SK-N-SH (cell line): ENCODE results near the gene AGRN. TPM values are rescaled to one million over a fixed set of nuclear protein-coding genes. Genes with fewer than 3 reads are reported as not detected.

Experiments used
- CTCF ChIA-PET: fragments of 300-600, 350-600 bp; formaldehyde crosslinking; extraction: SDS; loops from one replicate; lab custom pipeline; 2021; lab: Yijun Ruan, JAX
- POLR2A ChIA-PET: fragments of 350-600 bp; sonication (Branson Sonifier 250); formaldehyde crosslinking; extraction: SDS; loops from one replicate; lab custom pipeline; 2020; ENCODE audit warnings: antibody characterized with exemption, inconsistent platforms; lab: Yijun Ruan, JAX
- DNase-seq: peaks from one replicate; pipeline ENCODE4 v3.0.0; 2012
- H2AFZ ChIP-seq: fragments of 200-600 bp; sonication (generic); 2 replicates; pipeline ENCODE4 v1.8.1; 2016; ENCODE audit warnings: antibody characterized with exemption, mild to moderate bottlenecking, low read depth
- H3F3A ChIP-seq: fragments of 200-600 bp; sonication (generic); replicated peaks from 2 replicates; pipeline ENCODE3; 2016; ENCODE audit warnings: antibody characterized with exemption, mild to moderate bottlenecking; ENCODE audit not compliant: insufficient read depth
- H3K27ac ChIP-seq, 2 experiments: fragments of 200-500 bp in 1 of 2; fragments of 200-600 bp in 1 of 2; sonication (Bioruptor generic) in 1 of 2; sonication (generic), shearing (Covaris generic) in 1 of 2; 2 replicates each; pipeline versions ENCODE4 v1.5.1 to v1.6.1; 2014 to 2016; ENCODE audit warnings: low read depth in 2 of 2, inconsistent platforms in 1 of 2, low read length in 1 of 2, mild to moderate bottlenecking in 1 of 2, mixed read lengths in 1 of 2
- H3K27me3 ChIP-seq: fragments of 200-600 bp; sonication (generic), shearing (Covaris generic); 2 replicates; pipeline ENCODE4 v1.6.1; 2016; ENCODE audit warnings: mixed run types; ENCODE audit not compliant: insufficient read depth
- H3K36me3 ChIP-seq, 2 experiments: fragments of 200-500 bp in 1 of 2; fragments of 200-600 bp in 1 of 2; sonication (Bioruptor generic) in 1 of 2; sonication (generic) in 1 of 2; replicated peaks in 1 of 2; 2 replicates each; pipeline versions ENCODE3 to v1.5.1; 2014 to 2016; ENCODE audit warnings: low read length in 1 of 2, mild to moderate bottlenecking in 1 of 2; ENCODE audit not compliant: insufficient read depth in 2 of 2, control insufficient read depth in 1 of 2
- H3K4me1 ChIP-seq, 2 experiments: fragments of 200-500 bp in 1 of 2; fragments of 200-600 bp in 1 of 2; sonication (Bioruptor generic) in 1 of 2; sonication (generic), shearing (Covaris generic) in 1 of 2; 2 replicates each; pipeline versions ENCODE4 v1.5.1 to v1.6.1; 2014 to 2016; ENCODE audit warnings: low read depth in 1 of 2, low read length in 1 of 2, mixed run types in 1 of 2; ENCODE audit not compliant: insufficient read depth in 2 of 2, control insufficient read depth in 1 of 2
- H3K4me2 ChIP-seq: fragments of 200-600 bp; sonication (generic), shearing (Covaris generic); 2 replicates; pipeline ENCODE4 v1.6.1; 2017; ENCODE audit warnings: mixed run types
- H3K4me3 ChIP-seq, 2 experiments: fragments of 200-500 bp in 1 of 2; fragments of 200-600 bp in 1 of 2; sonication (Bioruptor generic) in 1 of 2; sonication (generic), shearing (Covaris generic) in 1 of 2; 2 replicates each; pipeline versions ENCODE4 v1.5.1 to v1.8.1; 2014 to 2016; ENCODE audit warnings: low read depth in 2 of 2, inconsistent platforms in 1 of 2, low read length in 1 of 2, mild to moderate bottlenecking in 1 of 2, mixed read lengths in 1 of 2, moderate library complexity in 1 of 2
- H3K79me2 ChIP-seq: fragments of 200-600 bp; sonication (generic); 2 replicates; pipeline ENCODE4 v1.8.1; 2017; ENCODE audit warnings: mild to moderate bottlenecking; ENCODE audit not compliant: insufficient read depth
- H3K9ac ChIP-seq: fragments of 200-600 bp; sonication (generic); 2 replicates; pipeline ENCODE4 v1.6.1; 2017; ENCODE audit warnings: mixed run types
- H3K9me2 ChIP-seq: fragments of 200-600 bp; sonication (generic); 2 replicates; pipeline ENCODE4 v1.6.1; 2017; ENCODE audit warnings: mixed run types
- H3K9me3 ChIP-seq: fragments of 200-600 bp; sonication (generic); 2 replicates; pipeline ENCODE4 v1.6.1; 2017; ENCODE audit warnings: mixed run types, mild to moderate bottlenecking, moderate library complexity
- H4K20me1 ChIP-seq: fragments of 200-600 bp; sonication (generic); 2 replicates; pipeline ENCODE4 v1.6.1; 2017; ENCODE audit warnings: mild to moderate bottlenecking, mixed run types; ENCODE audit not compliant: insufficient read depth
- CHD2 ChIP-seq: fragments of 150-350 bp; IDR thresholded peaks from 2 replicates; pipeline ENCODE4 v1.6.1; 2018; ENCODE audit warnings: low read length; ENCODE audit not compliant: partially characterized antibody
- CTCF ChIP-seq: fragments of 200-600 bp; sonication (generic); IDR thresholded peaks from 2 replicates; pipeline ENCODE4 v1.6.1; 2017; ENCODE audit warnings: antibody characterized with exemption, mild to moderate bottlenecking, moderate library complexity
- EP300 ChIP-seq, 2 experiments: IDR thresholded peaks; 2 replicates each; pipeline versions ENCODE4 v1.4.0 to v1.6.1; 2012; ENCODE audit warnings: borderline replicate concordance in 1 of 2, low read depth in 1 of 2, low read length in 1 of 2
- EZH2phosphoT487 ChIP-seq: fragments of 200-600 bp; sonication (generic); IDR thresholded peaks from 2 replicates; pipeline ENCODE4 v1.6.1; 2017; ENCODE audit warnings: low read depth, mixed run types, mild to moderate bottlenecking, antibody characterized with exemption, moderate library complexity, borderline replicate concordance
- NFIC ChIP-seq: IDR thresholded peaks from 2 replicates; pipeline ENCODE4 v1.4.0; 2012; ENCODE audit warnings: borderline replicate concordance
- NRF1 ChIP-seq: IDR thresholded peaks from 2 replicates; pipeline ENCODE4 v1.6.1; 2012; ENCODE audit warnings: low read depth, mild to moderate bottlenecking, low read length
- RAD21 ChIP-seq: IDR thresholded peaks from 2 replicates; pipeline ENCODE4 v1.6.1; 2012; ENCODE audit warnings: mild to moderate bottlenecking, low read length
- RCOR1 ChIP-seq: fragments of 150-350 bp; IDR thresholded peaks from 2 replicates; pipeline ENCODE4 v1.6.1; 2017; ENCODE audit warnings: antibody characterized with exemption, low read length
- RXRA ChIP-seq: IDR thresholded peaks from 2 replicates; pipeline ENCODE4 v1.4.0; 2012; ENCODE audit warnings: low read depth, mild to moderate bottlenecking, borderline replicate concordance
- TAF1 ChIP-seq: IDR thresholded peaks from 2 replicates; pipeline ENCODE4 v1.6.1; 2012; ENCODE audit warnings: low read depth, mild to moderate bottlenecking, low read length, moderate library complexity, borderline replicate concordance
- YY1 ChIP-seq: IDR thresholded peaks from 2 replicates; pipeline ENCODE4 v1.4.0; 2012; ENCODE audit warnings: low read depth, mild to moderate bottlenecking
- ZBTB33 ChIP-seq: IDR thresholded peaks from 2 replicates; pipeline ENCODE4 v1.4.0; 2012; ENCODE audit warnings: low read depth, borderline replicate concordance
- WGBS: methylation state at CpG from one replicate; pipeline ENCODE4 v1.1.6; 2017; ENCODE audit warnings: low lambda C conversion rate; 5-methylcytosine and 5-hydroxymethylcytosine counted together
- polyA plus RNA-seq, 3 experiments: library from polyadenylated mRNA; depleted of rRNA; stranded (reverse); fragments of >200 nt; gene quantifications; 2 replicates each; pipeline ENCODE4 v1.2.3, GENCODE V29; 2012
- TF ChIP-seq, protein P1 (sequence below): IDR thresholded peaks from 2 replicates; pipeline ENCODE4 v1.4.0; 2012; ENCODE audit warnings: low read depth
- TF ChIP-seq, protein P2 (sequence below): fragments of 150-350 bp; IDR thresholded peaks from 2 replicates; pipeline ENCODE4 v1.6.1; 2016; ENCODE audit warnings: mild to moderate bottlenecking, low read depth, low read length
- TF ChIP-seq, protein P3 (sequence below): IDR thresholded peaks from 2 replicates; pipeline ENCODE4 v1.4.0; 2012; ENCODE audit warnings: low read depth, borderline replicate concordance
- TF ChIP-seq, protein P4 (sequence below): IDR thresholded peaks from 2 replicates; pipeline ENCODE4; 2012

AGRN gene
- polyA plus RNA-seq, 1 of the 3 experiments (the other 2 are of a cell fraction): 31.6 TPM

GRCh38 chr1:1033731-1034438 lies 14.0 kb downstream of the AGRN start:
- H3K79me2 ChIP-seq: no peaks in the 10 kb centered on the region
- H3K4me2 ChIP-seq: no peak overlapping the region
- CTCF ChIA-PET: interaction anchor here (0.5 to 4.5 kb wide), 26 partner anchors 11 to 272 kb away, joined by 3 to 93 read pairs (median 8); partner anchors contain the start of genes AGRN, PERM1 and RNF223
- POLR2A ChIA-PET: no interaction called here
- no peaks in the 10 kb centered on the region for H3K27me3 ChIP-seq
- H3K27ac ChIP-seq: no peak overlapping the region
- no peaks in the 10 kb centered on the region for H3K9me3 ChIP-seq
- H3K4me1 ChIP-seq: peaks cover 0 to 11% of the 10 kb centered on the region in 2 experiments; a peak in 1 of 4 replicates
- TF ChIP-seq RAD21 (no peak), YY1 (no peak), ZBTB33 (no peak), NFIC (no peak)
- TF ChIP-seq, protein P1, sequence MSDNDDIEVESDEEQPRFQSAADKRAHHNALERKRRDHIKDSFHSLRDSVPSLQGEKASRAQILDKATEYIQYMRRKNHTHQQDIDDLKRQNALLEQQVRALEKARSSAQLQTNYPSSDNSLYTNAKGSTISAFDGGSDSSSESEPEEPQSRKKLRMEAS: no peak
- H3K9me2 ChIP-seq: no peaks in the 10 kb centered on the region
- 21% methylated on average over 12 of the region's 71 CpGs for WGBS
- H3F3A ChIP-seq: no peaks in the 10 kb centered on the region
- no peak overlapping the region for H3K9ac ChIP-seq
- H4K20me1 ChIP-seq: peaks cover 37% of the 10 kb centered on the region
- no peak overlapping the region for H2AFZ ChIP-seq
- no peaks in the 10 kb centered on the region for H3K36me3 ChIP-seq
- peak; percentile 72 for DNase-seq
- peak overlapping the region in 1 of 2 experiments; percentile 25; a peak in 2 of 4 replicates for H3K4me3 ChIP-seq

GRCh38 chr1:1034439-1034781 lies 14.5 kb downstream of the AGRN start:
- peak; percentile 58 for DNase-seq
- Histone ChIP-seq H3K9ac (no peak overlapping the region), H3K4me1 (peaks cover 0 to 16% of the 10 kb centered on the region in 2 experiments; a peak in 1 of 4 replicates), H3K9me3 (no peaks in the 10 kb centered on the region), H3K36me3 (no peaks in the 10 kb centered on the region), H3K9me2 (no peaks in the 10 kb centered on the region), H3K27me3 (no peaks in the 10 kb centered on the region), H2AFZ (no peak overlapping the region), H4K20me1 (peaks cover 41% of the 10 kb centered on the region), H3K79me2 (no peaks in the 10 kb centered on the region), H3K27ac (no peak overlapping the region), H3K4me2 (no peak overlapping the region), H3F3A (no peaks in the 10 kb centered on the region), H3K4me3 (no peak overlapping the region)
- CTCF ChIA-PET: interaction anchor here (0.5 to 4.5 kb wide), 13 partner anchors 11 to 271 kb away, joined by 3 to 93 read pairs (median 7); no protein-coding TSS in a partner anchor
- no peak for TF ChIP-seq EZH2phosphoT487
- TF ChIP-seq, protein P2, sequence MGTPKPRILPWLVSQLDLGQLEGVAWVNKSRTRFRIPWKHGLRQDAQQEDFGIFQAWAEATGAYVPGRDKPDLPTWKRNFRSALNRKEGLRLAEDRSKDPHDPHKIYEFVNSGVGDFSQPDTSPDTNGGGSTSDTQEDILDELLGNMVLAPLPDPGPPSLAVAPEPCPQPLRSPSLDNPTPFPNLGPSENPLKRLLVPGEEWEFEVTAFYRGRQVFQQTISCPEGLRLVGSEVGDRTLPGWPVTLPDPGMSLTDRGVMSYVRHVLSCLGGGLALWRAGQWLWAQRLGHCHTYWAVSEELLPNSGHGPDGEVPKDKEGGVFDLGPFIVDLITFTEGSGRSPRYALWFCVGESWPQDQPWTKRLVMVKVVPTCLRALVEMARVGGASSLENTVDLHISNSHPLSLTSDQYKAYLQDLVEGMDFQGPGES: no peak
- TF ChIP-seq TAF1: no peak
- no peak for TF ChIP-seq CTCF
- TF ChIP-seq RCOR1: no peak
- TF ChIP-seq, protein P3, sequence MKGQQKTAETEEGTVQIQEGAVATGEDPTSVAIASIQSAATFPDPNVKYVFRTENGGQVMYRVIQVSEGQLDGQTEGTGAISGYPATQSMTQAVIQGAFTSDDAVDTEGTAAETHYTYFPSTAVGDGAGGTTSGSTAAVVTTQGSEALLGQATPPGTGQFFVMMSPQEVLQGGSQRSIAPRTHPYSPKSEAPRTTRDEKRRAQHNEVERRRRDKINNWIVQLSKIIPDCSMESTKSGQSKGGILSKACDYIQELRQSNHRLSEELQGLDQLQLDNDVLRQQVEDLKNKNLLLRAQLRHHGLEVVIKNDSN: no peak
- TF ChIP-seq EP300 (IDR thresholded peaks at IDR 0.05; ENCODE audit: borderline replicate concordance in 1 of 2, low read depth in 1 of 2, low read length in 1 of 2): no peak
- no peak for TF ChIP-seq RXRA
- TF ChIP-seq NRF1: no peak
- TF ChIP-seq CHD2: no peak
- TF ChIP-seq, protein P4, sequence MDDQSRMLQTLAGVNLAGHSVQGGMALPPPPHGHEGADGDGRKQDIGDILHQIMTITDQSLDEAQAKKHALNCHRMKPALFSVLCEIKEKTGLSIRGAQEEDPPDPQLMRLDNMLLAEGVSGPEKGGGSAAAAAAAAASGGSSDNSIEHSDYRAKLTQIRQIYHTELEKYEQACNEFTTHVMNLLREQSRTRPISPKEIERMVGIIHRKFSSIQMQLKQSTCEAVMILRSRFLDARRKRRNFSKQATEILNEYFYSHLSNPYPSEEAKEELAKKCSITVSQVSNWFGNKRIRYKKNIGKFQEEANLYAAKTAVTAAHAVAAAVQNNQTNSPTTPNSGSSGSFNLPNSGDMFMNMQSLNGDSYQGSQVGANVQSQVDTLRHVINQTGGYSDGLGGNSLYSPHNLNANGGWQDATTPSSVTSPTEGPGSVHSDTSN: no peak
- WGBS: 37% methylated on average over 11 of the region's 30 CpGs
- POLR2A ChIA-PET: no interaction called here
